HCT116 (cell line): ENCODE measurements around the gene PNMA8C. TPM values are rescaled to one million over a fixed set of nuclear protein-coding genes. Genes with fewer than 3 reads are reported as not detected.

Experiments
- ATAC-seq: fragments of 200-7000 bp; cut with Tn5 transposase; 2 replicates; pipeline ENCODE4 v1.9.1; 2020; ENCODE audit warnings: mild to moderate bottlenecking, moderate library complexity
- BruUV-seq: library from RNA; stranded (reverse); fragments of 400-500 nt; replicated peaks from 2 replicates; lab custom pipeline; 2021; lab: Mats Ljungman, UMichigan
- CTCF ChIA-PET: fragments of 300-600 bp; sonication (Branson Sonifier 250); formaldehyde crosslinking; loops from one replicate; lab custom pipeline; 2021; ENCODE audit warnings: antibody characterized with exemption; lab: Charles Lee
- POLR2A ChIA-PET: fragments of 300-600, 350-600 bp; sonication (Branson Sonifier 250); formaldehyde crosslinking; loops from one replicate; lab custom pipeline; 2021; ENCODE audit warnings: antibody characterized with exemption; lab: Charles Lee
- RAD21 ChIA-PET, 2 experiments: fragments of 300-600 bp; sonication (Branson Sonifier 250); formaldehyde crosslinking; loops; one replicate each; lab custom pipeline; 2023; ENCODE audit warnings: low total read pairs in 2 of 2; ENCODE audit not compliant: uncharacterized antibody in 2 of 2, unreplicated experiment in 2 of 2, low non-redundant PET in 1 of 2; lab: Charles Lee
- DNase-seq: peaks from one replicate; pipeline ENCODE4 v3.0.0-alpha.2; 2010; ENCODE audit warnings: low read depth, low spot score
- H2AFZ ChIP-seq: fragments of 200-600 bp; shearing (Covaris generic), sonication (generic); 2 replicates; pipeline ENCODE4 v1.6.1; 2017; ENCODE audit warnings: low read depth, mixed run types, mixed read lengths, antibody characterized with exemption, low read length; ENCODE audit not compliant: poor library complexity, severe bottlenecking
- H3K27ac ChIP-seq: 2 replicates; pipeline ENCODE4 v1.5.1; 2012; ENCODE audit warnings: low read depth, low read length
- H3K27me3 ChIP-seq: fragments of 200-600 bp; sonication (generic); 2 replicates; pipeline ENCODE4 v1.6.1; 2016; ENCODE audit warnings: mixed run types, low read length, mixed read lengths; ENCODE audit not compliant: insufficient read depth
- H3K36me3 ChIP-seq, 2 experiments: fragments of 200-500 bp in 1 of 2; fragments of 200-600 bp in 1 of 2; sonication (Bioruptor generic) in 1 of 2; sonication (generic) in 1 of 2; 2 replicates each; pipeline versions ENCODE4 v1.5.1 to v1.6.1; 2014 to 2016; ENCODE audit warnings: low read length in 2 of 2, inconsistent platforms in 1 of 2, mixed read lengths in 1 of 2, mixed run types in 1 of 2; ENCODE audit not compliant: insufficient read depth in 2 of 2, control insufficient read depth in 1 of 2
- H3K4me1 ChIP-seq, 2 experiments: fragments of 200-600 bp in 1 of 2; sonication (generic) in 1 of 2; 2 replicates each; pipeline versions ENCODE4 v1.5.1 to v1.6.1; 2012 to 2017; ENCODE audit warnings: low read length in 2 of 2, inconsistent platforms in 1 of 2, mild to moderate bottlenecking in 1 of 2, mixed read lengths in 1 of 2, mixed run types in 1 of 2, moderate library complexity in 1 of 2; ENCODE audit not compliant: insufficient read depth in 2 of 2, control insufficient read depth in 1 of 2
- H3K4me2 ChIP-seq: fragments of 200-600 bp; sonication (generic); 2 replicates; pipeline ENCODE4 v1.6.1; 2017; ENCODE audit warnings: mixed run types, low read length, mixed read lengths
- H3K4me3 ChIP-seq, 2 experiments: fragments of 200-600 bp in 1 of 2; sonication (generic) in 1 of 2; replicated peaks in 1 of 2; 2 replicates each; pipeline ENCODE4 v1.5.1; 2011 to 2016; ENCODE audit warnings: low read length in 2 of 2, control low read depth in 1 of 2, low read depth in 1 of 2, mild to moderate bottlenecking in 1 of 2, mixed read lengths in 1 of 2, mixed run types in 1 of 2
- H3K79me2 ChIP-seq: fragments of 200-600 bp; sonication (generic); 2 replicates; pipeline ENCODE4 v1.6.1; 2017; ENCODE audit warnings: mild to moderate bottlenecking, mixed run types, low read length, moderate library complexity, mixed read lengths; ENCODE audit not compliant: insufficient read depth
- H3K9ac ChIP-seq: fragments of 200-600 bp; sonication (generic); 2 replicates; pipeline ENCODE4 v1.6.1; 2016; ENCODE audit warnings: low read length, mixed read lengths
- H3K9me2 ChIP-seq: fragments of 200-600 bp; sonication (generic), shearing (Covaris generic); 2 replicates; pipeline ENCODE4 v1.6.1; 2017; ENCODE audit warnings: mixed run types, mild to moderate bottlenecking, moderate library complexity; ENCODE audit not compliant: insufficient read depth
- H3K9me3 ChIP-seq, 2 experiments: fragments of 200-500 bp in 1 of 2; fragments of 200-600 bp in 1 of 2; sonication (Bioruptor generic) in 1 of 2; sonication (generic) in 1 of 2; 2 replicates each; pipeline ENCODE4 v1.6.1; 2014 to 2017; ENCODE audit warnings: low read length in 2 of 2, mixed read lengths in 2 of 2, inconsistent platforms in 1 of 2, low read depth in 1 of 2, mild to moderate bottlenecking in 1 of 2, mixed run types in 1 of 2, moderate library complexity in 1 of 2; ENCODE audit not compliant: control insufficient read depth in 1 of 2, insufficient read depth in 1 of 2
- H4K20me1 ChIP-seq: fragments of 200-600 bp; sonication (generic), shearing (Covaris generic); 2 replicates; pipeline ENCODE4 v1.6.1; 2017; ENCODE audit warnings: mixed run types, mild to moderate bottlenecking, moderate library complexity; ENCODE audit not compliant: insufficient read depth
- CBX3 ChIP-seq: IDR thresholded peaks from 2 replicates; pipeline ENCODE4 v1.6.1; 2012; ENCODE audit warnings: low read depth
- CEBPB ChIP-seq: IDR thresholded peaks from 2 replicates; pipeline ENCODE4 v1.6.1; 2012; ENCODE audit warnings: low read depth
- EGR1 ChIP-seq: IDR thresholded peaks from 2 replicates; pipeline ENCODE4 v1.6.1; 2012; ENCODE audit warnings: low read depth
- ELF1 ChIP-seq: IDR thresholded peaks from 2 replicates; pipeline ENCODE4 v1.6.1; 2012; ENCODE audit warnings: low read depth, borderline replicate concordance
- FOSL1 ChIP-seq: IDR thresholded peaks from 2 replicates; pipeline ENCODE4 v1.6.1; 2012; ENCODE audit warnings: low read depth
- JUND ChIP-seq: IDR thresholded peaks from 2 replicates; pipeline ENCODE4 v1.6.1; 2012
- POLR2A ChIP-seq: IDR thresholded peaks from 2 replicates; pipeline ENCODE4 v1.7.0; 2011; ENCODE audit warnings: borderline replicate concordance; ENCODE audit not compliant: insufficient read depth, insufficient read length; ENCODE audit errors: extremely low read depth
- POLR2AphosphoS5 ChIP-seq: IDR thresholded peaks from 2 replicates; pipeline ENCODE4 v1.6.1; 2011; ENCODE audit warnings: mild to moderate bottlenecking, low read depth, low read length, moderate library complexity
- SP1 ChIP-seq: IDR thresholded peaks from 2 replicates; pipeline ENCODE4 v1.6.1; 2012; ENCODE audit warnings: low read depth
- YY1 ChIP-seq: IDR thresholded peaks from 2 replicates; pipeline ENCODE4 v1.6.1; 2011; ENCODE audit warnings: low read length, low read depth, moderate library complexity, mild to moderate bottlenecking; ENCODE audit not compliant: insufficient replicate concordance; ENCODE audit errors: extremely low read depth
- ZFX ChIP-seq: fragments of 450-650 bp; IDR thresholded peaks from 2 replicates; pipeline ENCODE4 v1.6.1; 2017
- ZNF274 ChIP-seq: fragments of 200-500 bp; sonication (Bioruptor generic); IDR thresholded peaks from 2 replicates; pipeline ENCODE4 v1.6.1; 2014; ENCODE audit warnings: mild to moderate bottlenecking, low read depth, low read length, inconsistent platforms
- intact Hi-C: fragments of 100-400 bp; cut with micrococcal nuclease; formaldehyde crosslinking; loops from 2 replicates; pipeline ENCODE4 v1.10.0; 2022
- total RNA-seq: library from RNA; stranded (reverse); gene quantifications from one replicate; pipeline ENCODE4 v1.2.1, GENCODE V29; 2021; ENCODE audit not compliant: unreplicated experiment
- TF ChIP-seq, protein P1 (sequence below): IDR thresholded peaks from 2 replicates; pipeline ENCODE4 v1.6.1; 2012

The PNMA8C gene
- total RNA-seq, 1 experiment from 2014 or later, result not detected

DNA sequence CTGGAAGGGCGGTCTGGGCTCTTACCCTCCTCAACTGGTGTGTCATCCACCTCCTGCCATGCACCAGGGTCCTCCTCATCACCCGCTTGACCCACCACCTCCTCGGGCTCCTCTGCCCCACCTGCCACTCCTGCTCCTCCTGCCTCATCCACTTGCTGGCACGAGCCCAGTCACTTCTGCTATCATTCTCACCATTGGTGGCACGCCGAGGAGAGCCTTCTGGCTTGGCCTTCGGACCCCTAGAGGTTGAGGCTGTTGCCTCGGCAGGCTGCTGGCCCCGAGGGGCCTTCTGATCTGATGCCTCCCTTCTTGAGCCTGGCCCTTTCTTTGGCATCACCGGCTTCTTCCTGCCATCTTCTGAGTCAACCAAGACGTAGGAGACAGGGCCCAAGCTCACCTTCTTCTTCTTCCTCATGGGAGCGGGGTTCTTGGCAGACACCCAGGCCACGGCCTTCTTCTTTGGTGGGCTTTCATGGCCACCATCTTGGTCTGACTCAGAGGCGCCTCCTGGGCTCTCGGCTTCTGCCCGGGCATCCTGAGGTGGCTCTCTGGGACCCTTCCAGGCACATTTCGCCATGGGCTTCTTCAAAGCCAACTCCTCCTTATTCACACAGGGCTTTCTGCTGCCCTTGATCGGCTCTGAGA, 40.9 kb upstream of the PNMA8C start (continued):
- TF ChIP-seq, protein P1, sequence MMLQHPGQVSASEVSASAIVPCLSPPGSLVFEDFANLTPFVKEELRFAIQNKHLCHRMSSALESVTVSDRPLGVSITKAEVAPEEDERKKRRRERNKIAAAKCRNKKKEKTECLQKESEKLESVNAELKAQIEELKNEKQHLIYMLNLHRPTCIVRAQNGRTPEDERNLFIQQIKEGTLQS, result no peak
- TF ChIP-seq ZNF274 (no peak), SP1 (no peak), ELF1 (no peak)

DNA sequence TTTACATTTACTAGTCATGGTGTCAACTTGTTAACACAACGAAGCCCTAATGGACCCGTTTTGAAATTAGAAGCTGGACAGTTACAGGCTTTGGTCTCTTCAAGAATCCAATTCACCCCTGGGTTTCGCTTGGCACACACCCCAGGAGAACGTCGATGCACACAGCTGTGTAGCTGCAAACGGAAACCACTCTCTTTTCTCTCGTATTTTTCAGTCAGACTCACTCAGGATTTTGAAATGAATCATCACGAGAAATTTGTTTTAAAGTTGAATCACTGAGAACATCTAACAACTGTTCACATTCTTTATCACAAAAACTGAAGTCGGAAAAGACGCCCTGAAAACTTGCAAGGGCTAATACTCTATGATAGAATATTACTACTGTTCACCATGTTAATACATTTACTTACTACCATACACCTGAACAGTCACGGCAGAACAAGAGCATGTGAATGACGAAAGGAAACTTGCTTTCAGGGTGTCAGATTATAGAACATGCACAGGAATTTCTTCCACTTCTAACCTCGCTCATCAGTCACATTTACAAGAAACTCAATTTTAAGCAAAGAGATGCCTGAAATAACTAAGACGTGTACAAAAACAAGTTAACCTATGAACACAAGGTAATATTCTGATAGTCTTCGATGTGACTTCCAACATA, 37.9 kb upstream of the PNMA8C start:
- ChIA-PET CTCF (interaction anchor here (0.6 kb wide), 1 partner anchor 105 kb away, joined by 3 read pairs; no protein-coding TSS in a partner anchor), RAD21 (no interaction called here), POLR2A (no interaction called here)
- no peaks in the 10 kb centered on the region for H4K20me1 ChIP-seq
- no peak overlapping the region for H2AFZ ChIP-seq
- H3K79me2 ChIP-seq, result no peaks in the 10 kb centered on the region
- TF ChIP-seq SP1, result no peak
- TF ChIP-seq YY1, result no peak
- no peak for TF ChIP-seq CEBPB
- TF ChIP-seq JUND, result no peak
- no peak for TF ChIP-seq FOSL1
- TF ChIP-seq CBX3, result no peak
- no peak for TF ChIP-seq EGR1
- no peak for TF ChIP-seq ZFX
- no peak for TF ChIP-seq POLR2A
- TF ChIP-seq POLR2AphosphoS5, result no peak
- H3K27me3 ChIP-seq, result 0 out of 2 replicates have a peak, but pooled peaks cover 7% of the 10 kb centered on the region
- no peaks in the 10 kb centered on the region for H3K9me2 ChIP-seq
- intact Hi-C loops, result no loop called here
- ATAC-seq, result no peak
- H3K4me2 ChIP-seq, result no peak overlapping the region
- H3K9me3 ChIP-seq, result no peaks in the 10 kb centered on the region
- no TSS peak for BruUV-seq
- H3K4me3 ChIP-seq, result no peak overlapping the region
- no peaks in the 10 kb centered on the region for H3K4me1 ChIP-seq
- H3K36me3 ChIP-seq, result no peaks in the 10 kb centered on the region
- DNase-seq, result no peak
- H3K9ac ChIP-seq, result no peak overlapping the region
- no peak overlapping the region for H3K27ac ChIP-seq
